Neural crest cell (in vitro differentiated cells): ENCODE results near the gene MAP3K20. TPM values are rescaled to one million over a fixed set of nuclear protein-coding genes. Genes with fewer than 3 reads are reported as not detected.
"Not testable (repeated sequence)": the region's sequence is repeated elsewhere in the genome, so short reads cannot be mapped to it uniquely, and the experiment has no call there.

Source experiments
- DNase-seq: peaks from one replicate; pipeline ENCODE4 v3.0.0; 2021; ENCODE audit warnings: low read depth, mixed read lengths, low spot score
- H3K27ac Mint-ChIP-seq: one replicate; pipeline ENCODE4 v1.8.0; 2021; ENCODE audit warnings: mild to moderate bottlenecking, mixed read lengths; ENCODE audit not compliant: unreplicated experiment
- H3K27me3 Mint-ChIP-seq: 2 replicates; pipeline ENCODE4 v1.8.0; 2021; ENCODE audit warnings: low read depth, mild to moderate bottlenecking, mixed read lengths
- H3K36me3 Mint-ChIP-seq: 2 replicates; pipeline ENCODE4 v1.8.0; 2021; ENCODE audit warnings: low read depth, mild to moderate bottlenecking, mixed read lengths
- H3K4me1 Mint-ChIP-seq: 2 replicates; pipeline ENCODE4 v1.8.0; 2021; ENCODE audit warnings: mixed read lengths
- H3K4me3 Mint-ChIP-seq: one replicate; pipeline ENCODE4 v1.8.0; 2021; ENCODE audit warnings: mild to moderate bottlenecking, mixed read lengths
- H3K9me3 Mint-ChIP-seq: 2 replicates; pipeline ENCODE4 v1.8.0; 2021; ENCODE audit warnings: mixed read lengths
- CTCF ChIP-seq: fragments of 200-600 bp; sonication (generic); conservative IDR thresholded peaks from 2 replicates; pipeline ENCODE4 v1.5.0; 2021; ENCODE audit warnings: antibody characterized with exemption, mild to moderate bottlenecking
- total RNA-seq: library from RNA; stranded (reverse); gene quantifications from 2 replicates; pipeline ENCODE4 v1.2.1, GENCODE V29; 2021

MAP3K20 gene
- total RNA-seq, 1 donor from 2014 or later, result 27.6 TPM

GRCh38 chr2:173161040-173161439, 85.4 kb downstream of the MAP3K20 start:
- Mint-ChIP-seq H3K4me3 (no peak overlapping the region), H3K27me3 (no peaks in the 10 kb centered on the region), H3K9me3 (peaks cover 6% of the 10 kb centered on the region), H3K36me3 (peaks cover 15% of the 10 kb centered on the region), H3K27ac (peak overlapping the region; percentile 2), H3K4me1 (peaks cover 21% of the 10 kb centered on the region)
- TF ChIP-seq CTCF, result no peak
- DNase-seq, result no peak

- Mint-ChIP-seq H3K9me3 (peaks cover 3% of the 10 kb centered on the region), H3K36me3 (peaks cover 11% of the 10 kb centered on the region), H3K4me3 (no peak overlapping the region), H3K27me3 (no peaks in the 10 kb centered on the region), H3K27ac (no peak overlapping the region), H3K4me1 (peaks cover 21% of the 10 kb centered on the region)
- no peak for DNase-seq
- TF ChIP-seq CTCF, result no peak
Observed at GRCh38 chr2:173161507-173161906, 85.9 kb downstream of the MAP3K20 start.

- H3K27ac Mint-ChIP-seq, H3K9me3 Mint-ChIP-seq, H3K27me3 Mint-ChIP-seq, H3K36me3 Mint-ChIP-seq, DNase-seq, H3K4me3 Mint-ChIP-seq: not testable (repeated sequence)
- peaks cover 21% of the 10 kb centered on the region for H3K4me1 Mint-ChIP-seq
Observed at GRCh38 chr2:173163357-173163756, 87.7 kb downstream of the MAP3K20 start.

- H3K36me3 Mint-ChIP-seq, result peaks cover 5% of the 10 kb centered on the region
- no peak overlapping the region for H3K4me3 Mint-ChIP-seq
- H3K9me3 Mint-ChIP-seq, result no peaks in the 10 kb centered on the region
- peaks cover 21% of the 10 kb centered on the region for H3K4me1 Mint-ChIP-seq
- DNase-seq, result no peak
- no peaks in the 10 kb centered on the region for H3K27me3 Mint-ChIP-seq
- no peak overlapping the region for H3K27ac Mint-ChIP-seq
- TF ChIP-seq CTCF, result no peak
Observed at GRCh38 chr2:173164396-173164795, 88.8 kb downstream of the MAP3K20 start.

- no peak for DNase-seq
- Mint-ChIP-seq H3K27ac (no peak overlapping the region), H3K36me3 (peaks cover 3% of the 10 kb centered on the region), H3K9me3 (no peaks in the 10 kb centered on the region), H3K4me3 (no peak overlapping the region), H3K4me1 (peaks cover 8% of the 10 kb centered on the region), H3K27me3 (no peaks in the 10 kb centered on the region)
- TF ChIP-seq CTCF, result no peak
Observed at GRCh38 chr2:173165443-173166238, 90.0 kb downstream of the MAP3K20 start.

GRCh38 chr2:173171321-173171720, 95.7 kb downstream of the MAP3K20 start:
- no peaks in the 10 kb centered on the region for H3K9me3 Mint-ChIP-seq
- H3K27ac Mint-ChIP-seq, result no peak overlapping the region
- no peaks in the 10 kb centered on the region for H3K27me3 Mint-ChIP-seq
- H3K4me3 Mint-ChIP-seq, result no peak overlapping the region
- TF ChIP-seq CTCF, result no peak
- DNase-seq, result no peak
- H3K36me3 Mint-ChIP-seq, result peaks cover 8% of the 10 kb centered on the region
- no peaks in the 10 kb centered on the region for H3K4me1 Mint-ChIP-seq
